Measurements from ENCODE around the gene ACTL9.

GRCh38 chr19:8655340-8655709, 43.3 kb downstream of the ACTL9 start:
- TF ChIP-seq, protein P1, sequence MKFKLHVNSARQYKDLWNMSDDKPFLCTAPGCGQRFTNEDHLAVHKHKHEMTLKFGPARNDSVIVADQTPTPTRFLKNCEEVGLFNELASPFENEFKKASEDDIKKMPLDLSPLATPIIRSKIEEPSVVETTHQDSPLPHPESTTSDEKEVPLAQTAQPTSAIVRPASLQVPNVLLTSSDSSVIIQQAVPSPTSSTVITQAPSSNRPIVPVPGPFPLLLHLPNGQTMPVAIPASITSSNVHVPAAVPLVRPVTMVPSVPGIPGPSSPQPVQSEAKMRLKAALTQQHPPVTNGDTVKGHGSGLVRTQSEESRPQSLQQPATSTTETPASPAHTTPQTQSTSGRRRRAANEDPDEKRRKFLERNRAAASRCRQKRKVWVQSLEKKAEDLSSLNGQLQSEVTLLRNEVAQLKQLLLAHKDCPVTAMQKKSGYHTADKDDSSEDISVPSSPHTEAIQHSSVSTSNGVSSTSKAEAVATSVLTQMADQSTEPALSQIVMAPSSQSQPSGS (CRISPR knock-in tag; IDR thresholded peaks at IDR 0.05; ENCODE audit: borderline replicate concordance, low read depth), result no peak
- TF ChIP-seq AFF4 (CRISPR knock-in tag; IDR thresholded peaks at IDR 0.05; ENCODE audit: borderline replicate concordance), result no peak

Data from WTC11 (cell line).